Uterus (tissue), 4 donors: Measurements from ENCODE around the gene LRIT1. TPM values are rescaled to one million over a fixed set of nuclear protein-coding genes. Genes with fewer than 3 reads are reported as not detected.

Experiments used
- DNase-seq, 2 donors: peaks; one replicate each; pipeline ENCODE4 v3.0.0-alpha.2; 2019 to 2020
- H3K27ac ChIP-seq, 2 donors: fragments of 200-600 bp; sonication (generic); 1 replicate in 1 of 2; 2 replicates in 1 of 2; pipeline ENCODE4 v1.5.1; 2016 to 2018
- H3K27me3 ChIP-seq, 2 donors: fragments of 200-600 bp; sonication (generic); one replicate each; pipeline ENCODE4 v1.5.1; 2018 to 2019; ENCODE audit warnings: control low read depth in 1 of 2
- H3K36me3 ChIP-seq, 2 donors: fragments of 200-600 bp; sonication (generic); one replicate each; pipeline ENCODE4 v1.5.1; 2019; ENCODE audit warnings: control low read depth in 1 of 2
- H3K4me1 ChIP-seq, 2 donors: fragments of 200-600 bp; sonication (generic); one replicate each; pipeline ENCODE4 v1.5.1; 2018 to 2019; ENCODE audit warnings: control low read depth in 1 of 2
- H3K4me3 ChIP-seq, 2 donors: fragments of 200-600 bp; sonication (generic); 1 replicate in 1 of 2; 2 replicates in 1 of 2; pipeline ENCODE4 v1.5.1; 2018 to 2019; ENCODE audit warnings: mild to moderate bottlenecking in 1 of 2
- H3K9me3 ChIP-seq, 2 donors: fragments of 200-600 bp; sonication (generic); one replicate each; pipeline ENCODE4 v1.5.1; 2019; ENCODE audit warnings: control low read depth in 1 of 2
- POLR2A ChIP-seq, 2 donors: fragments of 450-650 bp; IDR thresholded peaks; one replicate each; pipeline ENCODE4 v1.6.1; 2016; ENCODE audit warnings: antibody characterized with exemption in 2 of 2, mild to moderate bottlenecking in 1 of 2, moderate library complexity in 1 of 2
- intact Hi-C: fragments of 100-400 bp; cut with DNase I; formaldehyde crosslinking; loops from one replicate; pipeline ENCODE4 v1.15.1; 2023; ENCODE audit warnings: low total_unique reads
- total RNA-seq, 4 donors: library from RNA; depleted of rRNA in 3 of 4; stranded (reverse); fragments of >200 nt in 3 of 4; gene quantifications; one replicate each; pipeline versions ENCODE4 v1.1.0 to v1.2.4, GENCODE V29; 2014 to 2023
- TF ChIP-seq, protein P1 (sequence below), 4 experiments: fragments of 200-600 bp in 2 of 4; fragments of 450-650 bp in 2 of 4; sonication (generic) in 2 of 4; IDR thresholded peaks; one replicate each; pipeline ENCODE4 v1.5.1; 2016 to 2019; ENCODE audit warnings: antibody characterized with exemption in 4 of 4, mild to moderate bottlenecking in 2 of 4, moderate library complexity in 1 of 4
- donor health status: DM: yes; HTN: yes; CAD: no.

LRIT1 gene
- total RNA-seq, 4 donors from 2014 or later, result not detected

GRCh38 chr10:84267503-84268126, 26.3 kb upstream of the LRIT1 start:
- Histone ChIP-seq H3K27me3 (no peaks in the 10 kb centered on the region), H3K4me3 (no peak overlapping the region), H3K27ac (no peak overlapping the region), H3K9me3 (no peaks in the 10 kb centered on the region), H3K4me1 (no peaks in the 10 kb centered on the region), H3K36me3 (no peaks in the 10 kb centered on the region)
- DNase-seq, result no peak
- TF ChIP-seq, protein P1, sequence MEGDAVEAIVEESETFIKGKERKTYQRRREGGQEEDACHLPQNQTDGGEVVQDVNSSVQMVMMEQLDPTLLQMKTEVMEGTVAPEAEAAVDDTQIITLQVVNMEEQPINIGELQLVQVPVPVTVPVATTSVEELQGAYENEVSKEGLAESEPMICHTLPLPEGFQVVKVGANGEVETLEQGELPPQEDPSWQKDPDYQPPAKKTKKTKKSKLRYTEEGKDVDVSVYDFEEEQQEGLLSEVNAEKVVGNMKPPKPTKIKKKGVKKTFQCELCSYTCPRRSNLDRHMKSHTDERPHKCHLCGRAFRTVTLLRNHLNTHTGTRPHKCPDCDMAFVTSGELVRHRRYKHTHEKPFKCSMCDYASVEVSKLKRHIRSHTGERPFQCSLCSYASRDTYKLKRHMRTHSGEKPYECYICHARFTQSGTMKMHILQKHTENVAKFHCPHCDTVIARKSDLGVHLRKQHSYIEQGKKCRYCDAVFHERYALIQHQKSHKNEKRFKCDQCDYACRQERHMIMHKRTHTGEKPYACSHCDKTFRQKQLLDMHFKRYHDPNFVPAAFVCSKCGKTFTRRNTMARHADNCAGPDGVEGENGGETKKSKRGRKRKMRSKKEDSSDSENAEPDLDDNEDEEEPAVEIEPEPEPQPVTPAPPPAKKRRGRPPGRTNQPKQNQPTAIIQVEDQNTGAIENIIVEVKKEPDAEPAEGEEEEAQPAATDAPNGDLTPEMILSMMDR (IDR thresholded peaks at IDR 0.05), result no peak
- TF ChIP-seq POLR2A (IDR thresholded peaks at IDR 0.05), result no peak
- intact Hi-C loops, result no loop called here

- no peak for TF ChIP-seq POLR2A (IDR thresholded peaks at IDR 0.05)
- TF ChIP-seq, protein P1 (IDR thresholded peaks at IDR 0.05), result no peak
- intact Hi-C loops, result no loop called here
- no peak overlapping the region for H3K27ac ChIP-seq
- H3K27me3 ChIP-seq, result no peaks in the 10 kb centered on the region
- H3K4me3 ChIP-seq, result no peak overlapping the region
- DNase-seq, result no peak
- H3K9me3 ChIP-seq, result no peaks in the 10 kb centered on the region
- no peaks in the 10 kb centered on the region for H3K4me1 ChIP-seq
- H3K36me3 ChIP-seq, result no peaks in the 10 kb centered on the region
Observed at GRCh38 chr10:84265418-84265817, 24.1 kb upstream of the LRIT1 start.

DNA sequence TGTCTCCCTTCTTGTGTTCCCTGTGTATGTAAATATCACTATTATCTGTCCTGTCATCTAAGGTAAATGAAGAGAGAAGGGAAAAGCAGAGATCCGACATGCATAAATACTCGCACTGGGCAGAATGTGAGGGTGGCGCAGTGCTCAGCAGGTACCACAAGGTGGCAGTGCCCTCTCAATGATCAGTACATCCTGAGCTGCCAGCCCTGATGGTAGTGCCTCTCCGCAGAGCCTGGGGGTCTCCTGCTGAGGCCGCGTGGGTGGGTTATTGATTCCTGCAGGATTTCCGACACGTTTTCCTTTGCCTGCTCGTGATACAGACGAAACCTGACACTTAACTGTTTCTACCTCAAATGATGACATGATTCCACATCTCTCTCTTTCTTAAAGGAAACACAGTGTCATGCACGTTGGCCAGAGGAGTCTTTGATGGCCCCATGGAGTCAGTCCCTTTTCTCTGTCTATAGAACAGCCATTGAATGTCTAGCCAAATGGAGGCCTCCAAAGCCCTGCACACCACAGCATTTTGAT, 23.3 kb upstream of the LRIT1 start:
- intact Hi-C loops, result loop anchor here (5.0 kb wide), 1 partner anchor 273 kb away; no protein-coding TSS in a partner anchor
- H3K4me3 ChIP-seq, result no peak overlapping the region
- no peaks in the 10 kb centered on the region for H3K36me3 ChIP-seq
- H3K4me1 ChIP-seq, result no peaks in the 10 kb centered on the region
- TF ChIP-seq POLR2A (IDR thresholded peaks at IDR 0.05), result no peak
- TF ChIP-seq, protein P1 (IDR thresholded peaks at IDR 0.05), result peak; percentile 76 to 87 (median 78)
- DNase-seq, result peak; percentile 46 to 57
- no peak overlapping the region for H3K27ac ChIP-seq
- no peaks in the 10 kb centered on the region for H3K9me3 ChIP-seq
- H3K27me3 ChIP-seq, result no peaks in the 10 kb centered on the region

GRCh38 chr10:84263716-84264115, 22.4 kb upstream of the LRIT1 start:
- TF ChIP-seq, protein P1 (IDR thresholded peaks at IDR 0.05), result no peak
- Histone ChIP-seq H3K27ac (no peak overlapping the region), H3K4me3 (no peak overlapping the region), H3K27me3 (no peaks in the 10 kb centered on the region), H3K9me3 (no peaks in the 10 kb centered on the region), H3K4me1 (no peaks in the 10 kb centered on the region), H3K36me3 (no peaks in the 10 kb centered on the region)
- DNase-seq, result no peak
- intact Hi-C loops, result loop anchor here (5.0 kb wide), 1 partner anchor 274 kb away; no protein-coding TSS in a partner anchor

DNA sequence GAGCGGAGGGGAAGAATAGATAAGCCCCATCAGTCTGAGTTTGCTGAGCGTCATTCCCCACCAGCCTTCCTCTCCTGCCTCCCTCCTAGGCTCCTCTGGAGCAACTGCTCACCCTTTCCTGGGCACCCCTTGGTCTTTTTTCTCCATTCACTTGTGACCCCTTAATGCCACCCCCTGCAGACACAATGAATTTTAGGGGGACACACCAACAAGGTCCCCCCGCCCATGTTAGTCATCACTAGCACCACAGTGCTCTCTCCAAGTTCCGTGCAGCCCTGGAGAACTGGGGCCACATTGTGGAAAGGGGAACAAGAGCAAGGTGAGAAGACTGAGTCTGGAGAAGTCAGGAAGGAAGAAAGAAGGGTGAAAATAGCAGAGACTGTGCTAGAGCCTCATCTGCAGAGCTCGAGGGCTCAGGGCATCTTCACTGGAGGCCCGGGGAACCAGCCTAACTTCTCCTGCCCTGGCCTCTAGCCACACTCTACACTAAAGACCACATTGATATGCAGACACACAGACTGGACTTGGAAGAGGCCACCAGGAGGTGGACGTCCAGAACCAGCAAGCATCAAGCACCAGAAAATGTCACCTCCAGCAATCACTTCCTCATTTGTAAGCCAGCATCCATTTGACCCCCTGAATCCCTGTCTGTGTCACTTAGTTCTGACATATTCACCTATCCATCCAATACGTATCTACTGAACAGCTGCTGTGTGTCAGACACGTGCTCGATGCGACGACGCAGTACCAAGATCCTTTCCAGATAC, 21.0 kb upstream of the LRIT1 start:
- H3K4me3 ChIP-seq, result no peak overlapping the region
- H3K9me3 ChIP-seq, result no peaks in the 10 kb centered on the region
- DNase-seq, result no peak
- H3K4me1 ChIP-seq, result no peaks in the 10 kb centered on the region
- intact Hi-C loops, result loop anchor here (5.0 kb wide), 1 partner anchor 275 kb away; no protein-coding TSS in a partner anchor
- H3K27ac ChIP-seq, result no peak overlapping the region
- no peak for TF ChIP-seq POLR2A (IDR thresholded peaks at IDR 0.05)
- TF ChIP-seq, protein P1 (IDR thresholded peaks at IDR 0.05), result no peak
- no peaks in the 10 kb centered on the region for H3K36me3 ChIP-seq
- H3K27me3 ChIP-seq, result no peaks in the 10 kb centered on the region
